Fibroblast of villous mesenchyme (primary cell): ENCODE data around the gene NPEPL1. TPM values are rescaled to one million over a fixed set of nuclear protein-coding genes. Genes with fewer than 3 reads are reported as not detected.
"Not testable (repeated sequence)": the region's sequence is repeated elsewhere in the genome, so short reads cannot be mapped to it uniquely, and the experiment has no call there.

Source experiments
- DNase-seq: peaks from one replicate; pipeline ENCODE4 v3.0.0-alpha.2; 2010; ENCODE audit warnings: low read depth
- H3K4me3 ChIP-seq: 2 replicates; pipeline ENCODE4 v1.5.1; 2011; ENCODE audit warnings: low read depth, mild to moderate bottlenecking, low read length
- total RNA-seq: library from RNA; depleted of rRNA; stranded (reverse); fragments of >200 nt; gene quantifications from 2 replicates; pipeline ENCODE4 v1.2.3, GENCODE V29; 2012
- TF ChIP-seq, protein P1 (sequence below): IDR thresholded peaks from 2 replicates; pipeline ENCODE4 v1.5.1; 2012; ENCODE audit warnings: low read depth, mild to moderate bottlenecking, low read length; ENCODE audit not compliant: insufficient read depth

Gene NPEPL1
- total RNA-seq, 1 donor: 23.7 TPM

DNA sequence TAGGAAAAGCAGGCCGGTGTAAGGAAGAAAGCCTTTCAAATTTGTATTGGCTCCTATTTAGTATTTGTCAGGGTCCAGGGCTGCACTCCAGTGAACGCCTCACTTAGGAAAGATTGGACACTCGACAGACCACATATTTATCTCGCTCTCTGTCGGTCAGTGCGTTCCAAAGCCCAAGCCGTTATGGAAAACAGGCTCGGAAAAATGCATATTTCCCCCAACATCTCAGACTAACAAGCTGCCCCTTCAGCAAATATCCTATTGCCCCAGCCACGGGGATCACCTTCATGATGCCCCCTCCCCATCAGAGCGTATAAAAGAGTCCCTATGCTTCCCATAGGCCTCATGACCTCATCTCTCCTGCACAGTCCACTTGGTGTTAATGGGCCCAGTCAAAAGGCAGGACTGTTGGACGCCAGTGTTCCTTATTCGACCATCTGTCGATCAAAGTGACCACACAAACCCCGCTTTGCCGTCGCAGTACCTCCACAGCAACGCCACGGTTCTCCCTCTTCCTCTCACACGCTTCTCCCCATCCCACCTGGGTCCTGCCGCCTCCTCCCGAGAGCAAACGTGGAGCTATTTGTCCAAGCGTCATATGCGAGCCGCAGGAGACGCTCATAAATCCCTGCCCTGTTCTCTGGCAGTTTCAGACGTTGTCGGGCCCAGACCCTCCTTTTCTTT is 63.3 kb downstream of the NPEPL1 start:
- H3K4me3 ChIP-seq: no peak overlapping the region
- DNase-seq: no peak
- TF ChIP-seq, protein P1, sequence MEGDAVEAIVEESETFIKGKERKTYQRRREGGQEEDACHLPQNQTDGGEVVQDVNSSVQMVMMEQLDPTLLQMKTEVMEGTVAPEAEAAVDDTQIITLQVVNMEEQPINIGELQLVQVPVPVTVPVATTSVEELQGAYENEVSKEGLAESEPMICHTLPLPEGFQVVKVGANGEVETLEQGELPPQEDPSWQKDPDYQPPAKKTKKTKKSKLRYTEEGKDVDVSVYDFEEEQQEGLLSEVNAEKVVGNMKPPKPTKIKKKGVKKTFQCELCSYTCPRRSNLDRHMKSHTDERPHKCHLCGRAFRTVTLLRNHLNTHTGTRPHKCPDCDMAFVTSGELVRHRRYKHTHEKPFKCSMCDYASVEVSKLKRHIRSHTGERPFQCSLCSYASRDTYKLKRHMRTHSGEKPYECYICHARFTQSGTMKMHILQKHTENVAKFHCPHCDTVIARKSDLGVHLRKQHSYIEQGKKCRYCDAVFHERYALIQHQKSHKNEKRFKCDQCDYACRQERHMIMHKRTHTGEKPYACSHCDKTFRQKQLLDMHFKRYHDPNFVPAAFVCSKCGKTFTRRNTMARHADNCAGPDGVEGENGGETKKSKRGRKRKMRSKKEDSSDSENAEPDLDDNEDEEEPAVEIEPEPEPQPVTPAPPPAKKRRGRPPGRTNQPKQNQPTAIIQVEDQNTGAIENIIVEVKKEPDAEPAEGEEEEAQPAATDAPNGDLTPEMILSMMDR: no peak

DNA sequence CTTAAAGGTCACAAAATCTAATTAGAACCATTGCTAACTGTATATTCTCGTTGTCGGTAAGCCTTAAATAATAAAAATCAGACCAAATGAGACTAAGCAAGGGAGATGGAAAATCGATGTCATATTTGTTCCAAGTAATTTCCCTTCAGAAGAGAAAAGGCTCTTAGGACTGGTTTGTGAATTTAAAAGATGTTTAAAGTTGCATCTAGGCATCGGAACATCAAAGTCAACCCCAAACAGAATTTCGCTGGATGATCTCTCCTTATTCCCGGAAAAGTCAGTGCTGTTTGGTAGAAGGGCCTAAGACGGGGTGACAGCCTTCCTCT is 63.8 kb downstream of the NPEPL1 start:
- no peak overlapping the region for H3K4me3 ChIP-seq
- TF ChIP-seq, protein P1: no peak
- DNase-seq: no peak

DNA sequence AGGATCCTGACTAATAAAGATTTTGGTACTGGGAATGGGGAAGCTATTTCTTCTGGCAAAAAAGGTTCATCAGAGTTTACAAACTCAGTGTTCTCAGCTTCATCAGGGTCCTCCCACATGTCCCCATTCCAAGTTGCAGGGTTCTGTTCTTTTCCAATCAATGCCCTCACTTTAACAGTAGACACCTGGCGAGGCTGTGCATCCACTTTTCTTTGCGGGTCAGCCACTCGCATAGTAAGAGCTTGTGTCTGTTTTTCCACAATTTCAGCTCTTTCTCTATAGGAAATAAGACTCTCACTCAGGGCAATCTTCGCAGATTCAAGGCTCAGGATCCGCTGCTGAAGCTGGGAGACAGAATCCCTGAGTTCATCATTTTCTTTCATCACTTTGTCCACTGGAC is 65.0 kb downstream of the NPEPL1 start:
- not testable (repeated sequence) for H3K4me3 ChIP-seq, DNase-seq

DNA sequence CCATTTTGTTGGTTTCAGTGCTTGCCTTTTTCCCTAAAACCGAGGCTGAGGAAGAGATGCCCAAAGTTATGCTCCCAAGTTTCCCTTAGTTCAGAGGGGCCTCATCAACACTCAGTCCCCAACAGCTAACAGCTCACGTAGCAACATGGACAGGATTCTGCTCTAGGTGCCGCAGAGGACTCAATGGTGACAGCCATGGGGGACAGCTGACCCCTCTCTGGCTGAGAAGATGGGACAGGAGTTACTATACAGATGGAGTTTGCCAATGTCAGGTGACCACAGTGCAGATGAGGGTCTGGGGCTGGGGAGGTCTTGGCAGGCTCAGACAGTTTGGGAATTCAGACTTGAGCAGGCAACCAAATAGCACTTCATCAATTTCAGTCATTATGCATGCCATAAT is 67.3 kb downstream of the NPEPL1 start:
- TF ChIP-seq, protein P1: no peak
- H3K4me3 ChIP-seq: no peak overlapping the region
- DNase-seq: no peak

DNA sequence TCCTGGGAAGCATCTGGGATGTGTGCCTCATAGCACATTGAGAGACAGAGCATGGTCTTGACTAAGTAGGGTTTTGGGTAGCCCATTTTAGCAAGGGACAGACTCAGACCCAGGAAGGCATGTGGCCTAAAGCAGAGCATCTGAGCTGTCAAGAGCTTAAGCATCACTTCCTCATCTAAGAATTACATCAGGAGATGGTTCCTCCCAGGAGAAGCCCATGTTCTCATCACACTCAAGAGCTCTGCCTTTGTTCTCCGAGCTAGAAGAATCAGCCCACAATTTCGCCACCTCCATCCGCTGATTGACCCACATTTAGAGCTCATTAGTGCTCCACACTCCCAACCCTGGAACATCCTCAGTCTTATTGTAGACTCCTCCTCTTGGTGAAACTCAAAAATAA is 68.3 kb downstream of the NPEPL1 start:
- TF ChIP-seq, protein P1: no peak
- no peak overlapping the region for H3K4me3 ChIP-seq
- no peak for DNase-seq

DNA sequence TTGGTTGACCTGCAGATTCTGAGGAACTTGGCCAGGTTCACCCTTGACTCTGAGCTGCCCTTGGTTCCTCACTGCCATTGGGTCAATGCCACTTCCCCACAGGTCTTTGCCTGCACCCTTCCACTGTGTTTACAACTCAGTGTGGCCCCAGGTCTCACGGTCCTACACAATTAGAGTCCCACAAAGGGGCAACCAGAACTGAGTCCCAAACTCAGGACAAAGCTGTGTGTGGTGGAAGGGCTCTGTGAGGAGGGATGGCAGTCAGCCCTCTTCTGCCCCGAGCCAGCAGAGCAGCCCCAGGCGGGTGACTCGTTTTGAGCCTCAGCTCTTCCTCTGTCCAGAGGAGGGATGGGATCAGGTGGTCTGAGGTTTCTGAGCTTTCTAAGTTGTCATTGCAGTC is 69.5 kb downstream of the NPEPL1 start:
- TF ChIP-seq, protein P1: no peak
- DNase-seq: no peak
- H3K4me3 ChIP-seq: no peak overlapping the region

DNA sequence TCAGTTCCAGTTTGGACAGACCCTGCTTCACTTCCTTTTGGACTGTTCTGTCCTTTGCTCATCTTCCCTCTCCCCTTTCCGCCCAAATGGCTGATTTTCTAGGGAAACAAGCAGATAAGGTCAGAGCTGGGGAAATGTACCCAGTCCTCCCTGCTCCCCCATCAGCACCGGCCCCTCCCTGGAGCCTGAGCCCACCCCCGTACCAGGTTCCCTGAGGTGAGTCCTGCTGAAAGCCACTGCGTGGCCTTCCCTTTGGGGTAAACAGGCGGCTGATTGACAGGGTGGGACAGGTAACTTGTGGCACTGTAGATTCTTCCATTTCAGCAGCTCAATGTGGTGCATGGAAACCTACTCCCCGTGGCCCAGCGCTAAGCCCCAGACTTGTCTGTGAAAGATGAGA is 70.5 kb downstream of the NPEPL1 start:
- no peak overlapping the region for H3K4me3 ChIP-seq
- no peak for DNase-seq
- TF ChIP-seq, protein P1: no peak

Other genes with a start within 250 kb of the NPEPL1 start
- 0.86 and 2.9 TPM in 2 replicates for gene APCDD1L, start 177.4 kb upstream of the NPEPL1 start, total RNA-seq
- 25.4 and 34.1 TPM in 2 replicates for gene STX16, start 41.5 kb upstream of the NPEPL1 start, total RNA-seq
- gene GNAS-AS1, start 158.1 kb downstream of the NPEPL1 start, total RNA-seq: 0.43 and 0.64 TPM in 2 replicates
- 345 and 361 TPM in 2 replicates for gene GNAS, start 159.9 kb downstream of the NPEPL1 start, total RNA-seq